GM18526 (cell line): ENCODE measurements around the gene ZNF84.

ENCODE experiments used
- POLR2A ChIP-seq: IDR thresholded peaks from 3 replicates; pipeline ENCODE4 v1.6.1; 2011; ENCODE audit not compliant: insufficient read length; ENCODE audit errors: extremely low read depth

Gene ZNF84

GRCh38 chr12:133081159-133081780 is 44.0 kb downstream of the ZNF84 start:
- TF ChIP-seq POLR2A = no peak

- TF ChIP-seq POLR2A = no peak
Observed at GRCh38 chr12:133083345-133083744, 46.0 kb downstream of the ZNF84 start.

- no peak for TF ChIP-seq POLR2A
Observed at GRCh38 chr12:133105620-133106019, 68.3 kb downstream of the ZNF84 start.

GRCh38 chr12:133106253-133106652 is 68.9 kb downstream of the ZNF84 start:
- TF ChIP-seq POLR2A = no peak

- TF ChIP-seq POLR2A = no peak
Observed at GRCh38 chr12:133107121-133107520, 69.8 kb downstream of the ZNF84 start.

GRCh38 chr12:133108150-133108549 is 70.8 kb downstream of the ZNF84 start:
- TF ChIP-seq POLR2A = no peak
